Ishikawa (cell line): ENCODE data around the gene PDHB.

Experiments used
- CEBPB ChIP-seq: IDR thresholded peaks from 2 replicates; pipeline ENCODE4 v1.6.1; 2012
- CREB1 ChIP-seq: IDR thresholded peaks from 2 replicates; pipeline ENCODE4 v1.6.1; 2012; ENCODE audit warnings: low read depth
- EGR1 ChIP-seq: IDR thresholded peaks from 2 replicates; pipeline ENCODE4 v1.6.1; 2012
- EP300 ChIP-seq: IDR thresholded peaks from 2 replicates; pipeline ENCODE4 v1.6.1; 2012; ENCODE audit warnings: borderline replicate concordance
- FOXM1 ChIP-seq: IDR thresholded peaks from 2 replicates; pipeline ENCODE4 v1.6.1; 2012; ENCODE audit warnings: low read depth, borderline replicate concordance
- NFIC ChIP-seq: IDR thresholded peaks from 2 replicates; pipeline ENCODE4 v1.6.1; 2012
- RAD21 ChIP-seq: IDR thresholded peaks from 2 replicates; pipeline ENCODE4 v1.6.1; 2012; ENCODE audit warnings: low read depth
- REST ChIP-seq: IDR thresholded peaks from 2 replicates; pipeline ENCODE4 v1.6.1; 2012; ENCODE audit warnings: low read depth, mild to moderate bottlenecking
- TAF1 ChIP-seq: IDR thresholded peaks from 2 replicates; pipeline ENCODE4 v1.6.1; 2012; ENCODE audit warnings: low read depth, mild to moderate bottlenecking
- TCF12 ChIP-seq: IDR thresholded peaks from 2 replicates; pipeline ENCODE4 v1.6.1; 2012; ENCODE audit warnings: low read depth
- TEAD4 ChIP-seq: IDR thresholded peaks from 2 replicates; pipeline ENCODE4 v1.6.1; 2012
- USF1 ChIP-seq: IDR thresholded peaks from 2 replicates; pipeline ENCODE4 v1.6.1; 2012
- YY1 ChIP-seq: IDR thresholded peaks from 2 replicates; pipeline ENCODE4 v1.6.1; 2012; ENCODE audit warnings: low read depth
- ZBTB7A ChIP-seq: IDR thresholded peaks from 2 replicates; pipeline ENCODE4 v1.6.1; 2012; ENCODE audit warnings: low read depth
- TF ChIP-seq, protein P1 (sequence below): IDR thresholded peaks from 2 replicates; pipeline ENCODE4 v1.6.1; 2012

The PDHB gene

GRCh38 chr3:58464866-58465265, 31.2 kb upstream of the PDHB start:
- TF ChIP-seq USF1: no peak
- no peak for TF ChIP-seq TAF1
- TF ChIP-seq, protein P1, sequence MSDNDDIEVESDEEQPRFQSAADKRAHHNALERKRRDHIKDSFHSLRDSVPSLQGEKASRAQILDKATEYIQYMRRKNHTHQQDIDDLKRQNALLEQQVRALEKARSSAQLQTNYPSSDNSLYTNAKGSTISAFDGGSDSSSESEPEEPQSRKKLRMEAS: no peak
- TF ChIP-seq NFIC: no peak

GRCh38 chr3:58463942-58464271, 30.3 kb upstream of the PDHB start:
- TF ChIP-seq RAD21 (no peak), CEBPB (no peak), USF1 (no peak), REST (no peak), EGR1 (no peak), ZBTB7A (no peak), TCF12 (no peak), FOXM1 (no peak), EP300 (no peak), TAF1 (no peak)

GRCh38 chr3:58463181-58463941, 29.7 kb upstream of the PDHB start:
- TF ChIP-seq FOXM1 (no peak), TEAD4 (0 out of 2 replicates have a peak, but pooled peaks have one; percentile 28), USF1 (peak; percentile 82), CEBPB (peak; percentile 92), ZBTB7A (no peak), EGR1 (no peak), TAF1 (no peak), EP300 (no peak), YY1 (no peak), REST (no peak), NFIC (peak; percentile 86), RAD21 (peak; percentile 85), CREB1 (no peak), TCF12 (no peak)
- TF ChIP-seq, protein P1: peak; percentile 74

DNA sequence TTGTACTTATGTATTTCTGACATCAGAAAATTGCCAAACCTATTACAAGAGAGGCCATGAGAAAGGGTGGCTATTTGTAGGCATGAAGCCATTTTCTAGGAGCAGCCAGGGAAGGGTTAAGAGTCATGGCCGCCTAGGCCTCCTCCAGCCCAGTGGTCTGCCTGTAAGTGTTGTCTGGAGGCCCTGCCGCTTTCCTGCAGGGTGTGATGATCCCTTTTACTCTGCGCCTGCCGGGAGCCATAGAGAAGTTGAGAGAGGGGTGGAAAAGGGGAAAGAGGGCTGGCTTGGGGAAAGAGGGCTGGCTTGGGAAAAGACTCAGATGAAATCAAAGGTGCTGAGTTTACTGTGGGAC, 29.2 kb upstream of the PDHB start:
- TF ChIP-seq NFIC (no peak), YY1 (peak; percentile 79)
- TF ChIP-seq, protein P1: no peak

- TF ChIP-seq USF1: no peak
- no peak for TF ChIP-seq FOXM1
- no peak for TF ChIP-seq RAD21
- TF ChIP-seq NFIC: no peak
- TF ChIP-seq, protein P1: no peak
- no peak for TF ChIP-seq YY1
- no peak for TF ChIP-seq REST
- no peak for TF ChIP-seq TCF12
- TF ChIP-seq CREB1: no peak
- no peak for TF ChIP-seq EGR1
Observed at GRCh38 chr3:58459160-58459559, 25.5 kb upstream of the PDHB start.
